Astrocyte (in vitro differentiated cells and primary cell): ENCODE measurements around the gene MOB3C.

Experiments
- EZH2 ChIP-seq: IDR thresholded peaks from 2 replicates; pipeline ENCODE4 v1.6.1; 2012; ENCODE audit warnings: mild to moderate bottlenecking, low read length, inconsistent platforms; ENCODE audit not compliant: insufficient read depth
- TF ChIP-seq, protein P1 (sequence below): IDR thresholded peaks from 2 replicates; pipeline ENCODE4 v1.5.1; 2011; ENCODE audit warnings: low read depth, mild to moderate bottlenecking, inconsistent platforms, low read length, moderate library complexity; ENCODE audit not compliant: insufficient read depth

DNA sequence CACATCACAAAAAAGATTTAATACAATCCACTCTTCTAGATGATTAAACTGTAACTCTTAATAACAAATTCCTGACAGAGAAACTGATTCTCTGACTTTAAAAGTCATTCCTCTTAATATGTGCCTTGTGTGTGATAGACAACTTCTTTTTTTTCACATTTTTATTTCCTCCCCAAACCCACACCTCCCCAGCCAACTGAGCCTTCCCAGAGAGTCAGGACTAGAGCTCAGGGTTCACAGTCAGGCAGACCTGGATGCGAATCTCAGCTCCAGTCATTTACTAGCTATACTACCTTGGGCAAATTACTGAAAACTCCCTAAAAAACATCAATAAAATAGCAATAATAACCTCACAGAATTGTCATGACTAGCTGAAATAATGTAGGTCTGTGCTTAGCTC is 37.4 kb upstream of the MOB3C start:
- TF ChIP-seq, protein P1, sequence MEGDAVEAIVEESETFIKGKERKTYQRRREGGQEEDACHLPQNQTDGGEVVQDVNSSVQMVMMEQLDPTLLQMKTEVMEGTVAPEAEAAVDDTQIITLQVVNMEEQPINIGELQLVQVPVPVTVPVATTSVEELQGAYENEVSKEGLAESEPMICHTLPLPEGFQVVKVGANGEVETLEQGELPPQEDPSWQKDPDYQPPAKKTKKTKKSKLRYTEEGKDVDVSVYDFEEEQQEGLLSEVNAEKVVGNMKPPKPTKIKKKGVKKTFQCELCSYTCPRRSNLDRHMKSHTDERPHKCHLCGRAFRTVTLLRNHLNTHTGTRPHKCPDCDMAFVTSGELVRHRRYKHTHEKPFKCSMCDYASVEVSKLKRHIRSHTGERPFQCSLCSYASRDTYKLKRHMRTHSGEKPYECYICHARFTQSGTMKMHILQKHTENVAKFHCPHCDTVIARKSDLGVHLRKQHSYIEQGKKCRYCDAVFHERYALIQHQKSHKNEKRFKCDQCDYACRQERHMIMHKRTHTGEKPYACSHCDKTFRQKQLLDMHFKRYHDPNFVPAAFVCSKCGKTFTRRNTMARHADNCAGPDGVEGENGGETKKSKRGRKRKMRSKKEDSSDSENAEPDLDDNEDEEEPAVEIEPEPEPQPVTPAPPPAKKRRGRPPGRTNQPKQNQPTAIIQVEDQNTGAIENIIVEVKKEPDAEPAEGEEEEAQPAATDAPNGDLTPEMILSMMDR = no peak
- no peak for TF ChIP-seq EZH2
